ENCODE data around the gene SLC25A51.
"Not testable (repeated sequence)": the region's sequence is repeated elsewhere in the genome, so short reads cannot be mapped to it uniquely, and the experiment has no call there.

SLC25A51 gene

DNA sequence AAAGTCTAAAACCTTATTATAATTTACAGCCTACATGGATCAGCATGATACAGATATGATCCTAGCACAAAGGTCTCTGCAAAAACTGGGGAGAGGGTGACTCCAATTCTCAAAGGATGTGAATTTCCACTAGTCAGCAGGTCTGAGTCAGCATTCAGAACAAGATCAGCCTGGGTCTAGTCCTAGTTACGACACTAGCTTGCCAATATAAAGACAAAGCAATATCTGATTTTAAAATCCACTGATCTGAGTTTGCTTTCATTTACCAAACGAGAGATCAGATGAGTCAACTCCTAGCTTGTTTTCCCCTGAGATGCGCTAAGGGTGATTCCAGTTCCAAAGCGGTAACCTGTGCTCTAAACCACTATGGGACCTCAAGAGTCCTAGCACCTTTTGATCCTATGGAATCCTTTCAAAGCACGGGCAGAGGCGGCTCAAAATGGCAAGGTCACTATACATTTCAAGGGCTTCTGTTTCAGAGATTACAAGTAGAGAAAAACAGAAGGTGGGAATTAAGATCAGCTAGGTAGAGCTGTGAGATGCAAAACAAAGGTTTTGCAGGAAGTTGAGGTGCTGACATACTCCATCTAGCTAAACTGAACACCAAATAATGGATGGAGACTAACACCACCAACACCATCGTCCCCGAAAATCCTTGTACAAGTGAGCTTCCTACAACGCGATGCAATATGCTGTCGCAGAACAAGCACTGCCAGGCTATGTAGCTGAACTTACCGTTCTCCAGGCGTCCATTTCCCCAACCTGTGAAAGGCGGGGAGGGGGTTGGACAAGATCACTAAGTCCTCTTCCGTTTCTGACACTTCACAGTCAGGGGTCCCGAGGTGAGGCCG lies 906 bp downstream of the SLC25A51 start:
- DNase-seq = peak; percentile 7

GRCh38 chr9:37902131-37902530 lies 1.8 kb downstream of the SLC25A51 start:
- DNase-seq = no peak

DNA sequence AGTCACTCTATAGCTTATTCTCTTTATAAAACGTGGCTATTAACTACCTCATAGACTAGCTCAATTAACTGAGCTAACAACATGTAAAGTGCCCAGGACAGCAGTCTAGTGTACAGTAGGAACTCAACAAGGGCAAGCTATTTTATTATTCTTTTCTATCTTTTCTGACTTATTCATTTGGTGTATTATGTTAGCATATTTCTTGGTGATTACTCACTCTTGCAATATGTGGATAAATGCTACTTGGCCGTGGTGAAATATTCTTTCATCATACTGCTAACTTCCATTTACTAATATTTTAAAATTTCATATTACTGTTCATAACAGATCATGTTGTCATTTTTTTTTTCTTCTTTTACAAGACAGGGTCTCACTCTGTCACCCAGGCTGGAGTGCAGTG lies 4.9 kb downstream of the SLC25A51 start:
- no peak for DNase-seq

- no peak for DNase-seq
Measured at GRCh38 chr9:37897665-37898064, 6.3 kb downstream of the SLC25A51 start.

DNA sequence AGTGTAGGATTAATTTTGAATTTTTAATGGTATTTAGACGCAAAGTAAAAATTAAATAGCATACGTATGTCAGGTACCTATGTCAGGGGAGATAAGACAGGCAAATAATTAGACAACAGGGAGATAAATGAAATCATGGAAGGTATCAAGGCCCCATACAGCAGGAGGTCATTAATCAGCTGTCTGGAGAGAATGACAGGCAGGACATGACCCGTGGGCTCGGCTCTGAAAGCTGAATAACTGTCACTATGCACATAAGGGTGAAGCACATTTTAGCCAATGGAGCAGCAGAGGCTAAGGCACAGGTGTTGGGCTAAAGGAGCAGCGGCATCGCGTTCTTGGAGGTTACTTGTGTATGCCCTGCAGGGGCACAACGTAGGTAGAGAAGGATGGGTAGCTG lies 11.9 kb downstream of the SLC25A51 start:
- no peak for DNase-seq

DNA sequence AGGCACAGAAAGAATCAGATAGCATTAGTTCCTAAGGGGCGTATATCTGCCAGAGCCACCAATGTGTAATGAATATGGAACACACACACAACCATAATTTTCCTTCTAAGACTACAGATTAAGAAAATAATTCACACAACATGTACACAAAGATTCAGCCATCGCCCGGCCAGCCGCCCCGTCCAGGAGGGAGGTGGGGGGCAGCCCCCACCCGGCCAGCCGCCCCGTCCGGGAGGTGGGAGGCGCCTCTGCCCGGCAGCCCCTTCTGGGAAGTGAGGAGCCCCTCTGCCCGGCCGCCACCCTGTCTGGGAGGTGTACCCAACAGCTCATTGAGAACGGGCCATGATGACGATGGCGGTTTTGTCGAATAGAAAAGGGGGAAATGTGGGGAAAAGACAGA lies 12.9 kb downstream of the SLC25A51 start:
- DNase-seq = not testable (repeated sequence)

GRCh38 chr9:37889536-37889935 lies 14.4 kb downstream of the SLC25A51 start:
- no peak for DNase-seq

DNA sequence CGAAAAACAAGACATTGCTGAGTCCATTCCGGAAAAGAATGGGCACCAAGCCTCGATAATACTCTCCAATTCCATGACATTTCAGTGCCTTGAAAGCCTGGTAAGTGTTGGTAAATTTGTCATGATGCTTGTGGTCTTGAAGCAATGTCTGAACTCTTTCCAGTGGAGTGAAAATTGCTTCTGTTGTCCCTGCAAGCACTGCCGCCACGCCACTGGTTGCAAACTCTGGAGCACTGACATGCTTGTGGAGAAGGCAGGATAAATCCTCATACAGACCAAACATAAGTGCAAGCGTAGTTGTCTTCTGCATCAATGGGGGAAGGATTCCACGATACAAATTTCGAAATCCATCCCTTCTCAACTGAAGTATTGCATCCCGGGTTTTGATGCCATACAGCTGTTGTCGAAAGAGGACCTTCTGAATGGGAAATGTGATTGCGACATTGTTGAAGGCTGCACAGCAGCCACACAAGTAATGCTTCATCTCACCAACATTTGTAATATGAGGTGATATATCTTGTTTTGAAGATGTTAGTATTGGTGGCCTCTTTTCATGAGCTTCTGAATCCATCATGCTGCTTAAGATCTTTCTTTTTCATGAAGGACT lies 15.8 kb downstream of the SLC25A51 start:
- DNase-seq = not testable (repeated sequence)

GRCh38 chr9:37880916-37881479 lies 22.9 kb downstream of the SLC25A51 start:
- DNase-seq = no peak

GRCh38 chr9:37876376-37876775 lies 27.6 kb downstream of the SLC25A51 start:
- no peak for DNase-seq

DNA sequence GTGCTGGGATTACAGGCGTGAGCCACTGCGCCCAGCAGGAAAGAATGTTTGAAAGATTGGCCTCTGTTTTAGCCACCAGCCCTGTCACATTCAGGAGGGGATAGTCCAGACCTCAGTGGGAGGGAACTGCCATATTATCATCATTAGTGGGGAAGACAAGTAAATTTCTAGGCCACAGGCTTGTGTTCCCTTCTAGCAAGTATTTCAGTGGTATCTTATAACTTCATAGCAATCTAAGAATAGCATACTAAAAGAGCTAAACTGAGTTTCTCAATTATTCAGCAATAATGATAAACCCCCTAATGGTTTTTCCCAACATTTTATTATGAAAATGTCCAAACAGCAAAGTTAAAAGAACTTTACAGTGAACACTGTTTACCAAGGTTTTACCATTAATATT lies 30.0 kb downstream of the SLC25A51 start:
- no peak for DNase-seq

- DNase-seq = no peak
Measured at GRCh38 chr9:37870799-37871176, 33.1 kb downstream of the SLC25A51 start.

GRCh38 chr9:37870081-37870798 lies 33.7 kb downstream of the SLC25A51 start:
- DNase-seq = no peak

- DNase-seq = no peak
Measured at GRCh38 chr9:37862530-37862929, 41.4 kb downstream of the SLC25A51 start.

GRCh38 chr9:37859043-37859442 lies 44.9 kb downstream of the SLC25A51 start:
- no peak for DNase-seq

DNA sequence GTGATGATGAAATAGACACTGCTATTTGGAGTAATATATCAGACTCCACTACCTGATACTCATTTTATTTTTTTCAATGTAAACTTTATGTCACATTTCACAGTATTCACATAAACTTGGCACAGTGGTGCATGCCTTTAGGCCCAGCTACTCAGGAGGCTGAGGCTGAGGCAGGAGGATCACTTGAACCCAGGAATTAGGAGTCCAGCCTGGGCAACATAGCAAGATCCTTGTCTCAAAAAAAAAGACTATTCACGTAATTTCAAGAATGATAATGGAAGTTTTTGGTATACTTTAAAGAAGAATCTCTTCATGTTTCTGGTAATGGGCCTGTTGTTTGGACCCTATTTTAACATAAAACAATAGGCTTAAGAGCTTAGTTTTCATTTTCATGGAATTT lies 47.4 kb downstream of the SLC25A51 start:
- no peak for DNase-seq

GRCh38 chr9:37852222-37852621 lies 51.7 kb downstream of the SLC25A51 start:
- DNase-seq = no peak

- DNase-seq = no peak
Measured at GRCh38 chr9:37840560-37841194, 63.2 kb downstream of the SLC25A51 start.

DNA sequence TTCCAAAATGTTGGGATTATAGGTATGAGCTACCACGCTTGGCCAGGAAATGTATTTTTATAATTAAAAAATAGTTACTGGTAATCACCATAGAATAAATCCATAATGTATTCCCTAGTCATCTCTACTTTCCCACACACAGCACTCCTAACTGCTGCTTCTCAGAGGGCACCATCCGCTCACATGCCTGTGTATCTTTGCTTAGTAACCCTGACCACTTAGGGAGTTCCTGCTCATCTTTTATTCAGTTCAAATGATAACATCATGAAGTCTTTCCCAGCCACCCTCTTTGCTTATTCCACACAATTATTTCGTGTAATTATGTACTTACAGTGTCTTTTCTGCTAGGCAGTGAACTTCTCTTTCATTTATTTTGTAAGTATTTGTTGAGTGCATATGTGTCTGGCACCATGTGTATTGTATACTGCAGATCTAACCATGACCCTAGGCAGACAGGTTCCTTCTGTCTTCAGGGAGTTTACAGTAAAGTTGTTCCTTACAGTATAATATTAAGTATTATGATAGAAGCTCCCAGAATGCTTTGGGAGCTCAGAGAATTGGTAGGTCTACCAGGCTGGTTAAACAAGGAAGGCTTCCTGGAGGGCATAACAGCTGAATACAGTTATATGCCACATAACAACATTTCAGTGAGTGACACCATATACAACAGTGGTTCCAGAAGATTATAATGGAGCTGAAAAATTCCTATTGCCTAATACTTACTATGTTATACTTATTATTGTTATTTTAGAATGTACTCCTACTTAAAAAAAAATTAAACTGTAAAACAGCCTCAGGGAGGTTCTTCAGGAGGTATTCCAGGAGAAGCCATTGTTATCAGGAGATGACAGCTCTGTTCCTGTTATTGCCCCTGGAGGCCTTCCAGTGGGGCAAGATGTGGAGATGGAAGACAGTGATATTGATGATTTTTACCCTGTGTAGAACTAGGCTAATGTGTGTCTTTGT lies 64.1 kb downstream of the SLC25A51 start:
- DNase-seq = no peak
